Astrocyte of the cerebellum (primary cell): ENCODE results near the gene TMEM125.
A peak's percentile ranks its signal among the peaks of the same experiment; 100 is the strongest.

Experiments
- DNase-seq: peaks from one replicate; pipeline ENCODE4 v3.0.0-alpha.2; 2011; ENCODE audit warnings: low read depth
- H3K4me3 ChIP-seq: 2 replicates; pipeline ENCODE4 v1.5.1; 2011; ENCODE audit warnings: mild to moderate bottlenecking, low read depth, low read length, moderate library complexity
- in situ Hi-C: cut with HindIII; loops from 2 replicates; pipeline ENCODE4 v1.10.0; 2017; ENCODE audit warnings: low sequenced_read_pairs
- TF ChIP-seq, protein P1 (sequence below): IDR thresholded peaks from 2 replicates; pipeline ENCODE4 v1.5.1; 2012; ENCODE audit warnings: low read length, low read depth, moderate library complexity, mild to moderate bottlenecking; ENCODE audit errors: missing control alignments

Gene TMEM125

DNA sequence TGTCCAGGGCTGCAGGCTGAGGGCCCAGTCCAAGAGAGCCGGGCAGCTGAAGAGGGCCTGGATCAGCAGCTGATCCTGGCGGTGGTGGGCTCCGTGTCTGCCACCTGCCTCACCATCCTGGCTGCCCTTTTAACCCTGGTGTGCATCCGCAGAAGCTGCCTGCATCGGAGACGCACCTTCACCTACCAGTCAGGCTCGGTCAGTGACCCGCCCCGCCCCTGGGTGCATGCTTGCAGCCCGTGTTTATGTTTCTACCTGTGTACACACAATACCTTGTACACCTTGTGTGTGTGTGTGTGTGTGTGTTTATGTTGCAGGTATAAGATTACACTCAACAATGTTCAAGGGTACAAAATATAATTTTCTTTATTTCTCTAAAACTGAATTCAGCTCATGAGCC lies 44.0 kb downstream of the TMEM125 start:
- in situ Hi-C loops, result no loop called here
- no peak for DNase-seq
- TF ChIP-seq, protein P1, sequence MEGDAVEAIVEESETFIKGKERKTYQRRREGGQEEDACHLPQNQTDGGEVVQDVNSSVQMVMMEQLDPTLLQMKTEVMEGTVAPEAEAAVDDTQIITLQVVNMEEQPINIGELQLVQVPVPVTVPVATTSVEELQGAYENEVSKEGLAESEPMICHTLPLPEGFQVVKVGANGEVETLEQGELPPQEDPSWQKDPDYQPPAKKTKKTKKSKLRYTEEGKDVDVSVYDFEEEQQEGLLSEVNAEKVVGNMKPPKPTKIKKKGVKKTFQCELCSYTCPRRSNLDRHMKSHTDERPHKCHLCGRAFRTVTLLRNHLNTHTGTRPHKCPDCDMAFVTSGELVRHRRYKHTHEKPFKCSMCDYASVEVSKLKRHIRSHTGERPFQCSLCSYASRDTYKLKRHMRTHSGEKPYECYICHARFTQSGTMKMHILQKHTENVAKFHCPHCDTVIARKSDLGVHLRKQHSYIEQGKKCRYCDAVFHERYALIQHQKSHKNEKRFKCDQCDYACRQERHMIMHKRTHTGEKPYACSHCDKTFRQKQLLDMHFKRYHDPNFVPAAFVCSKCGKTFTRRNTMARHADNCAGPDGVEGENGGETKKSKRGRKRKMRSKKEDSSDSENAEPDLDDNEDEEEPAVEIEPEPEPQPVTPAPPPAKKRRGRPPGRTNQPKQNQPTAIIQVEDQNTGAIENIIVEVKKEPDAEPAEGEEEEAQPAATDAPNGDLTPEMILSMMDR, result no peak

GRCh38 chr1:43314233-43314632 lies 44.5 kb downstream of the TMEM125 start:
- no peak for DNase-seq
- TF ChIP-seq, protein P1, result no peak
- no peak overlapping the region for H3K4me3 ChIP-seq
- in situ Hi-C loops, result no loop called here

More for the DNA sequence above, 44.0 kb downstream of the TMEM125 start:
- no peak overlapping the region for H3K4me3 ChIP-seq

DNA sequence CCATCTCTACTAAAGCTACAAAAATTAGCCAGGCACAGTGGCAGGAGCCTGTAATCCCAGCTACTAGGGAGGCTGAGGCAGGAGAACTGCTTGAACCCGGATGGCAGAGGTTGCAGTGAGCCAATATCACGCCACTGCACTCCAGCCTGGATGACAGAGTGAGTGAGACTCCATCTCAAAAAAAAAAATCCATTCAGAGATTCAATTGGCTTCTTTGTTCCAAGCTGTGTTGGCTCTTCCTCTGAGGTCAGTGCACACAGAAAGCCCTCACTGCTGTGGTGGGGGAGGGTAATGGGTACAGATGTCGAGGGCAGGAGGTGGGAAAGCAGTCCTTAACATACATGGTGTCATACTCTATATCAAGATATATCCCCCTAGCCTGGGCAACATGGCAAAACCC lies 45.7 kb downstream of the TMEM125 start:
- H3K4me3 ChIP-seq, result no peak overlapping the region
- TF ChIP-seq, protein P1, result no peak
- no peak for DNase-seq
- in situ Hi-C loops, result no loop called here

- no peak overlapping the region for H3K4me3 ChIP-seq
- TF ChIP-seq, protein P1, result no peak
- in situ Hi-C loops, result no loop called here
- no peak for DNase-seq
These were observed 46.4 kb downstream of the TMEM125 start for GRCh38 chr1:43315963-43316737.

GRCh38 chr1:43316738-43317520 lies 47.1 kb downstream of the TMEM125 start:
- in situ Hi-C loops, result no loop called here
- TF ChIP-seq, protein P1, result peak; percentile 24
- no peak for DNase-seq
- no peak overlapping the region for H3K4me3 ChIP-seq

- H3K4me3 ChIP-seq, result no peak overlapping the region
- in situ Hi-C loops, result no loop called here
- TF ChIP-seq, protein P1, result no peak
- no peak for DNase-seq
These were observed 48.2 kb downstream of the TMEM125 start for GRCh38 chr1:43317817-43318471.
